Central memory CD8-positive, alpha-beta T cell (primary cell): Measurements from ENCODE around the gene PLCXD1.
A peak's percentile ranks its signal among the peaks of the same experiment; 100 is the strongest.
"Not testable (repeated sequence)": the region's sequence is repeated elsewhere in the genome, so short reads cannot be mapped to it uniquely, and the experiment has no call there.

Experiments used
- ATAC-seq: fragments of 150-1000 bp; cut with Tn5 transposase; replicated peaks from 2 replicates; pipeline ENCODE4 v1.10.0; 2022; ENCODE audit warnings: mild to moderate bottlenecking, moderate FRiP score, moderate number of reproducible peaks; ENCODE audit not compliant: poor library complexity, severe bottlenecking; ENCODE audit errors: extremely low read depth
- DNase-seq, 2 donors: peaks; one replicate each; pipeline ENCODE4 v3.0.0; 2021; ENCODE audit warnings: low spot score in 2 of 2
- H3K27ac Mint-ChIP-seq: one replicate; pipeline ENCODE4 v1.8.0; 2022; ENCODE audit warnings: low read depth, mild to moderate bottlenecking, moderate library complexity, mixed read lengths
- H3K27me3 Mint-ChIP-seq: one replicate; pipeline ENCODE4 v1.8.0; 2022; ENCODE audit warnings: mixed read lengths
- H3K36me3 Mint-ChIP-seq: one replicate; pipeline ENCODE4 v1.8.0; 2022; ENCODE audit warnings: mild to moderate bottlenecking, moderate library complexity, mixed read lengths; ENCODE audit not compliant: insufficient read depth
- H3K4me1 Mint-ChIP-seq: one replicate; pipeline ENCODE4 v1.8.0; 2022; ENCODE audit warnings: mixed read lengths
- H3K4me3 Mint-ChIP-seq: one replicate; pipeline ENCODE4 v1.8.0; 2022; ENCODE audit warnings: mild to moderate bottlenecking, moderate library complexity, mixed read lengths
- H3K9me3 Mint-ChIP-seq: one replicate; pipeline ENCODE4 v1.8.0; 2022; ENCODE audit warnings: mixed read lengths

Gene PLCXD1

DNA sequence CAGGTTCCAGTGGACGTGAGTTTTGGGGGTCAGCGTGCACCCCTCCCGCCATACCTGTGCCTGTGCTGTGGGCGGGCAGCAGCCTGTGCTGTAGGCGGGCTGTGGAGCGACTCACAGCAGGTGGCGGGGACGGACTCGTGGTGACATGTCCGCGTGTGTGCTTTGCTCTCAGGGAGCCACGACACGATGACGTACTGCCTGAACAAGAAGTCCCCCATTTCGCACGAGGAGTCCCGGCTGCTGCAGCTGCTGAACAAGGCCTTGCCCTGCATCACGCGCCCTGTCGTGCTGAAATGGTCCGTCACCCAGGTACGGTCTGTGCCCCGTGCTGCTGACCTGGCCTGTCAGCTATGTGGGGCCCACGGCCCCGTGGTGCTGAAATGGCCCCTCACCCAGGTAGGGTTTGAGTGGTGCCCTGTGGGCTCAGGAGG, 7.4 kb downstream of the PLCXD1 start:
- H3K36me3 Mint-ChIP-seq, result peaks cover 29% of the 10 kb centered on the region
- peaks cover 9% of the 10 kb centered on the region for H3K4me1 Mint-ChIP-seq
- H3K27ac Mint-ChIP-seq, result no peak overlapping the region
- no peaks in the 10 kb centered on the region for H3K27me3 Mint-ChIP-seq
- no peaks in the 10 kb centered on the region for H3K9me3 Mint-ChIP-seq
- no peak overlapping the region for H3K4me3 Mint-ChIP-seq
- DNase-seq, result no peak
- no peak for ATAC-seq

DNA sequence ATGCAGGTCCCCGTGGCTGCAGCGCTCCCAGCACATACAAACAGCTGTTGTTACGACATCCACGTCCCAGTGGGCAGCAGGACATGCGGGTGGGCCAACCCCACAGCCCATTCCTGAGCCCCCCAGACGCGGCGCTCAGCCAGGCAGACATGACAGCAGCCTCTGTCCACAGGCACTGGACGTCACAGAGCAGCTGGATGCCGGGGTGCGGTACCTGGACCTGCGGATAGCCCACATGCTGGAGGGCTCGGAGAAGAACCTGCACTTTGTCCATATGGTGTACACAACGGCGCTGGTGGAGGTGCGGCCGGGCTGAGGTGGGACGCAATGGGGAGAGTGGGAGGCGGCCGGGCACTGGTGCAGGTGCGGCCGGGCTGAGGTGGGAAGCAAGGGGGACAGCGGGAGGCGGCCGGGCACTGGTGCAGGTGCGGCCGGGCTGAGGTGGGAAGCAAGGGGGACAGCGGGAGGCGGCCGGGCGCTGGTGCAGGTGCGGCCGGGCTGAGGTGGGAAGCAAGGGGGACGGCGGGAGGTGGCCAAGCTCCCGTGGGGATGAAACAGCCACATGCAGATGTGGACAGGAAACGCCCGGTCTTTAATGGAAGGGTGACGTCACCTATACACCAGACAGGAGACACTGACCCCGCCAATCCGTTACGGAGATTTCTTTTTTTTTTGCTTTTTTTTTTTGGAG, 9.4 kb downstream of the PLCXD1 start:
- H3K4me1 Mint-ChIP-seq, result peaks cover 9% of the 10 kb centered on the region
- ATAC-seq, result no peak
- H3K27ac Mint-ChIP-seq, result no peak overlapping the region
- no peak overlapping the region for H3K4me3 Mint-ChIP-seq
- no peaks in the 10 kb centered on the region for H3K9me3 Mint-ChIP-seq
- no peaks in the 10 kb centered on the region for H3K27me3 Mint-ChIP-seq
- peaks cover 35% of the 10 kb centered on the region for H3K36me3 Mint-ChIP-seq
- peak in 1 of 2 donors; percentile 2 for DNase-seq

- H3K9me3 Mint-ChIP-seq, result no peaks in the 10 kb centered on the region
- no peaks in the 10 kb centered on the region for H3K27me3 Mint-ChIP-seq
- no peak overlapping the region for H3K4me3 Mint-ChIP-seq
- DNase-seq, result peak in 1 of 2 donors; percentile 8
- ATAC-seq, result no peak
- peaks cover 5% of the 10 kb centered on the region for H3K4me1 Mint-ChIP-seq
- H3K36me3 Mint-ChIP-seq, result peaks cover 41% of the 10 kb centered on the region
- no peak overlapping the region for H3K27ac Mint-ChIP-seq
These were observed 10.3 kb downstream of the PLCXD1 start for GRCh38 chrX:291411-291901.

DNA sequence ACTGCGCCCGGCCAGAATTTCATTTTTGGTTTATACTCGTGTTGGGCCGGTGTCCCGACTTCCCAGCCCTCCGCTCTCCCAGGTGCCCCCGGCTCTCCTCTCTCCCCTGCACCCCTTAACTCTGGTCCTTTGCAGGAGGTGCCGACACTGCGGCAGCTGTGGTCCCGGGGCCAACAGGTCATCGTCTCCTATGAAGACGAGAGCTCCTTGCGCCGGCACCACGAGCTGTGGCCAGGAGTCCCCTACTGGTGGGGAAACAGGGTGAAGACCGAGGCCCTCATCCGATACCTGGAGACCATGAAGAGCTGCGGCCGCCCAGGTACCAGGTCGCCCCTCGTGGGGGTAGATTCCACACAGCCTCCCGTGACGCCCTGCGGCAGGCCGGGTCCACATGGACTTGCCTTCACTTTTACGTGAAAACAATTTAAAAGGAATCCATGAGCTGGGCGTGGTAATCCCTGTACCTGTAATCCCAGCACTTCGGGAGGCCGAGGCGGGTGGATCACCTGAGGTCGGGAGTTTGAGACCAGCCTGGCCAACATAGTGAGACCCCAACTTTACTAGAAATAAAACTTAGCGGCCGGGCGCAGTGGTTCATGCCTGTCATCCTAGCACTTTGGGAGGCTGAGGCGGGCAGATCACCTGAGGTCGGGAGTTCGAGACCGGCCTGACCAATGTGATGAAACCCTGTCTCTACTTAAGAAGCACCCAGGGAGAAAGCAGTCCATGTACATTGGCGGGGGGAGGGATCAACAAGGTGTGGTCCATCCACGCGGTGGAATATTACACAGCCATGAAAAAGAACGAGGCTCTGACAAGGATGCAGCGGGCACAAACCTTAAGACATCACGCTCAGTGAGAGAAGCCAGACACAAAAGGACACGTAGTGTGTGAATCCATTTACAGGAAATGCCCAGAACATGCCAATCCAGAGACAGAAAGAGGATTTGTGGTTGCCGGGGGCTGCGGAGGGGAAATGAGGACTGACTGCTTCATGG, 12.0 kb downstream of the PLCXD1 start:
- no peaks in the 10 kb centered on the region for H3K4me1 Mint-ChIP-seq
- no peak overlapping the region for H3K4me3 Mint-ChIP-seq
- no peak overlapping the region for H3K27ac Mint-ChIP-seq
- no peaks in the 10 kb centered on the region for H3K9me3 Mint-ChIP-seq
- peak in 1 of 2 donors; percentile 9 for DNase-seq
- no peak for ATAC-seq
- no peaks in the 10 kb centered on the region for H3K27me3 Mint-ChIP-seq
- peaks cover 40% of the 10 kb centered on the region for H3K36me3 Mint-ChIP-seq

- no peak for ATAC-seq
- peak in 1 of 2 donors; percentile 8 for DNase-seq
- Mint-ChIP-seq H3K4me1 (no peaks in the 10 kb centered on the region), H3K9me3 (no peaks in the 10 kb centered on the region), H3K36me3 (peaks cover 32% of the 10 kb centered on the region), H3K27me3 (no peaks in the 10 kb centered on the region), H3K4me3 (no peak overlapping the region), H3K27ac (no peak overlapping the region)
These were observed 14.0 kb downstream of the PLCXD1 start for GRCh38 chrX:295136-295535.

- no peak overlapping the region for H3K27ac Mint-ChIP-seq
- H3K9me3 Mint-ChIP-seq, result no peaks in the 10 kb centered on the region
- H3K4me1 Mint-ChIP-seq, result no peaks in the 10 kb centered on the region
- no peak overlapping the region for H3K4me3 Mint-ChIP-seq
- H3K27me3 Mint-ChIP-seq, result no peaks in the 10 kb centered on the region
- no peak for DNase-seq
- H3K36me3 Mint-ChIP-seq, result peaks cover 38% of the 10 kb centered on the region
- ATAC-seq, result no peak
These were observed 17.8 kb downstream of the PLCXD1 start for GRCh38 chrX:298993-299392.

- no peak overlapping the region for H3K4me3 Mint-ChIP-seq
- H3K36me3 Mint-ChIP-seq, result peaks cover 47% of the 10 kb centered on the region
- no peaks in the 10 kb centered on the region for H3K4me1 Mint-ChIP-seq
- ATAC-seq (no peak), DNase-seq (no peak)
- H3K27ac Mint-ChIP-seq, result no peak overlapping the region
- no peaks in the 10 kb centered on the region for H3K9me3 Mint-ChIP-seq
- H3K27me3 Mint-ChIP-seq, result no peaks in the 10 kb centered on the region
These were observed 19.2 kb downstream of the PLCXD1 start for GRCh38 chrX:300334-300733.

GRCh38 chrX:302975-303374, 21.8 kb downstream of the PLCXD1 start:
- H3K4me1 Mint-ChIP-seq, result no peaks in the 10 kb centered on the region
- no peak overlapping the region for H3K27ac Mint-ChIP-seq
- H3K27me3 Mint-ChIP-seq, result no peaks in the 10 kb centered on the region
- peaks cover 61% of the 10 kb centered on the region for H3K36me3 Mint-ChIP-seq
- H3K9me3 Mint-ChIP-seq, result no peaks in the 10 kb centered on the region
- ATAC-seq (no peak), DNase-seq (no peak)
- H3K4me3 Mint-ChIP-seq, result no peak overlapping the region

- not testable (repeated sequence) for ATAC-seq, H3K4me3 Mint-ChIP-seq
- peaks cover 78% of the 10 kb centered on the region for H3K36me3 Mint-ChIP-seq
These were observed 24.8 kb downstream of the PLCXD1 start for GRCh38 chrX:305781-306613.

DNA sequence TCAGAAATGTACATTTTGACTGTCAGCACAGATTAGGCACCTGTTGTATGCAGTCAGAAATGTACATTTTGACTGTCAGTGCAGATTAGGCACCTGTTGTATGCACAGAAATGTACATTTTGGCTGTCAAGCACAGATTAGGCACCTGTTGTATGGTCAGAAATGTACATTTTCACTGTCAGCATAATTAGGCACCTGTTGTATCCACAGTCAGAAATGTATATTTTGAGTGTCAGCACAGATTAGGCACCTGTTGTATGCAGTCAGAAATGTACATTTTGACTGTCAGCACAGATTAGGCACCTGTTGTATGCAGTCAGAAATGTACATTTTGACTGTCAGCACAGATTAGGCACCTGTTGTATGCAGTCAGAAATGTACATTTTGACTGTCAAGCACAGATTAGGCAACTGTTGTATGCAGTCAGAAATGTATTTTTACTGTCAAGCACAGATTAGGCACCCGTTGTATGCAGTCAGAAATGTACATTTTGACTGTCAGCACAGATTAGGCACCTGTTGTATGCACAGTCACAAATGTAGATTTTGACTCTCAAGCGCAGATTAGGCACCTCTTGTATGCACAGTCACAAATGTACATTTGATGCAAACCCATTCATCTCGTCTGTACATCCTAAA, 25.6 kb downstream of the PLCXD1 start:
- not testable (repeated sequence) for H3K27ac Mint-ChIP-seq
- peaks cover 72% of the 10 kb centered on the region for H3K36me3 Mint-ChIP-seq

More at GRCh38 chrX:305781-306613, 24.8 kb downstream of the PLCXD1 start:
- H3K27me3 Mint-ChIP-seq, H3K4me1 Mint-ChIP-seq, DNase-seq, H3K9me3 Mint-ChIP-seq: not testable (repeated sequence)
- peak overlapping the region; percentile 82 for H3K27ac Mint-ChIP-seq

GRCh38 chrX:307261-308111, 26.3 kb downstream of the PLCXD1 start:
- H3K4me1 Mint-ChIP-seq, result no peaks in the 10 kb centered on the region
- no peaks in the 10 kb centered on the region for H3K27me3 Mint-ChIP-seq
- no peak overlapping the region for H3K27ac Mint-ChIP-seq
- no peak for DNase-seq
- no peaks in the 10 kb centered on the region for H3K9me3 Mint-ChIP-seq
- H3K36me3 Mint-ChIP-seq, result peaks cover 69% of the 10 kb centered on the region
- peak overlapping the region; percentile 20 for H3K4me3 Mint-ChIP-seq
- no peak for ATAC-seq

More for the DNA sequence above, 25.6 kb downstream of the PLCXD1 start:
- not testable (repeated sequence) for DNase-seq, H3K9me3 Mint-ChIP-seq, H3K4me1 Mint-ChIP-seq, ATAC-seq, H3K27me3 Mint-ChIP-seq
- peak overlapping the region; percentile 20 for H3K4me3 Mint-ChIP-seq
